ENCODE results near the gene PROKR1. TPM values are rescaled to one million over a fixed set of nuclear protein-coding genes. Genes with fewer than 3 reads are reported as not detected.

PROKR1 gene
- total and polyA plus RNA-seq, 10 donors = 0.02 to 0.09 (median 0.03) TPM; not detected in 7

GRCh38 chr2:68662466-68662865 lies 19.1 kb downstream of the PROKR1 start:
- Histone ChIP-seq H3K36me3 (no peaks in the 10 kb centered on the region), H3K9me3 (peaks cover 0 to 6% (median 2%) of the 10 kb centered on the region in 8 donors), H3K27ac (no peak overlapping the region), H3K4me3 (no peak overlapping the region), H3K4me1 (peaks cover 0 to 10% (median 0%) of the 10 kb centered on the region in 6 donors), H3K27me3 (replicated peaks in 1 of 7) (peaks cover 0 to 3% (median 0%) of the 10 kb centered on the region in 7 donors)
- WGBS, 5 donors = 32 to 53% (median 41%) methylated on average over 2 of the region's 2 CpGs
- TF ChIP-seq POLR2AphosphoS5 (IDR thresholded peaks at IDR 0.05) = no peak
- TF ChIP-seq, protein P1, sequence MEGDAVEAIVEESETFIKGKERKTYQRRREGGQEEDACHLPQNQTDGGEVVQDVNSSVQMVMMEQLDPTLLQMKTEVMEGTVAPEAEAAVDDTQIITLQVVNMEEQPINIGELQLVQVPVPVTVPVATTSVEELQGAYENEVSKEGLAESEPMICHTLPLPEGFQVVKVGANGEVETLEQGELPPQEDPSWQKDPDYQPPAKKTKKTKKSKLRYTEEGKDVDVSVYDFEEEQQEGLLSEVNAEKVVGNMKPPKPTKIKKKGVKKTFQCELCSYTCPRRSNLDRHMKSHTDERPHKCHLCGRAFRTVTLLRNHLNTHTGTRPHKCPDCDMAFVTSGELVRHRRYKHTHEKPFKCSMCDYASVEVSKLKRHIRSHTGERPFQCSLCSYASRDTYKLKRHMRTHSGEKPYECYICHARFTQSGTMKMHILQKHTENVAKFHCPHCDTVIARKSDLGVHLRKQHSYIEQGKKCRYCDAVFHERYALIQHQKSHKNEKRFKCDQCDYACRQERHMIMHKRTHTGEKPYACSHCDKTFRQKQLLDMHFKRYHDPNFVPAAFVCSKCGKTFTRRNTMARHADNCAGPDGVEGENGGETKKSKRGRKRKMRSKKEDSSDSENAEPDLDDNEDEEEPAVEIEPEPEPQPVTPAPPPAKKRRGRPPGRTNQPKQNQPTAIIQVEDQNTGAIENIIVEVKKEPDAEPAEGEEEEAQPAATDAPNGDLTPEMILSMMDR (IDR thresholded peaks at IDR 0.05 in 8 of 11, conservative IDR thresholded peaks at IDR 0.05 in 3 of 11) = no peak
- no peak for TF ChIP-seq POLR2A (IDR thresholded peaks at IDR 0.05)
- intact Hi-C loops (cut with DNase I; ENCODE audit: low total_unique reads) = no loop called here
- DNase-seq = no peak

DNA sequence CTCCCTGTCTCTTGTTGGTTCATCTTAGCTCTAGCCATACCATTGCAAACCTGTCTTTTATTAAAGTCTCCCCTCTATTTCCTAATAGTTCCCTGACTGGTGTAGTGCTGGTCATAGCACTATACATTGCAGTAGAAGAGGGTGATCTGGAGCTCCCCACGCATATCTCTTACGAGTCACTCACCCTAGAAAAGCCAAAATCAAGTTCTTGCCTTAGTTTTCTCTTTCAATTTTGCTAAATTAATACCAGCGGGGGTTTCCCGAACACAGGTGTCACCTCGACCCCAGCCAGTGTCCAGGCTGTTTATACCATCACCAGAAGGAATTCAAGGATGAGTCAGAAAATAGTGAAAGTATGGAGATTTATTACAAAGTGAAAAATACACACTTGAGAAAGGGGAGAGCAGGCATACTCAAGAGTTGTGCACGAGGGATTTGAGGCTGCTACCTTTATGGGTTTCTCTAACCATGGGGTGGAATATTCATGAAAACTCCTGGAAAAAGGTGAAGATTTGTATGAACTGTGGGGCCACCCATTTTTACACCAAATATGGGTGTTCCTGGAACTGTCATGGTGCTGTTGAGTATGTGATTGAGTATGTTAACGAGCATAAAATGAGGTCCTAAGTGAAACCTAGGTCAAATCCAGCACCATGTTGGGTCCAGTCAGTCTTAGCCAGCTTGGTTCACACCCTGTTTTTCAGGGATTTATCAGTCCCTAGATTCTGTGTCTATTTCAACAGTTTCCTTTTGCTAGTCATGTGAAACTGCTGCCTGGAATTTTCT lies 20.2 kb downstream of the PROKR1 start:
- no peak for TF ChIP-seq POLR2A (IDR thresholded peaks at IDR 0.05)
- TF ChIP-seq, protein P1 (IDR thresholded peaks at IDR 0.05 in 8 of 11, conservative IDR thresholded peaks at IDR 0.05 in 3 of 11) = no peak
- no peak for TF ChIP-seq POLR2AphosphoS5 (IDR thresholded peaks at IDR 0.05)
- no peak for DNase-seq
- H3K27ac ChIP-seq = no peak overlapping the region
- WGBS, 5 donors = 61 to 87% (median 77%) methylated on average over 7 of the region's 7 CpGs
- no peaks in the 10 kb centered on the region for H3K27me3 ChIP-seq (replicated peaks in 1 of 7)
- intact Hi-C loops (cut with DNase I; ENCODE audit: low total_unique reads) = no loop called here
- H3K9me3 ChIP-seq = peaks cover 0 to 8% (median 2%) of the 10 kb centered on the region in 8 donors
- no peaks in the 10 kb centered on the region for H3K36me3 ChIP-seq
- H3K4me3 ChIP-seq = no peak overlapping the region
- H3K4me1 ChIP-seq = peaks cover 0 to 10% (median 0%) of the 10 kb centered on the region in 6 donors

DNA sequence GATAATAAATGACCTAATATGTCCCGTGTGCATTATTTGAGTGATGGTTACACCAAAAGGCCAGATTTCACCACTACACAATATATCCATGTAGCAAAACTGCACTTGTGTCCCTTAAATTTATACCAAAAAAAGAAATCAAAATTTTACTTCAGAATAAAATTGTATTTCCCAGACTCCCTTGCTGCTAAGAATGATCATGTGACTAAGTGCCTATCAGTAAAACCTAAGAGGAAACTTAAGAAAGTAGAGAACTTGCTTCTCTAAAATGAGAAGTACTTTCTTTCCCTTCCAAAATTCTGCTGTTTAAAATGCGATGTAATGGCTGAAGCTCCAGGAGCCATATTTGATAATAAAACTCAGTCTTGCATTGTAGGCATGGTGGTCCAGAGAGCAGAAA lies 24.0 kb downstream of the PROKR1 start:
- Histone ChIP-seq H3K27me3 (replicated peaks in 1 of 7) (no peaks in the 10 kb centered on the region), H3K9me3 (peaks cover 0 to 9% (median 2%) of the 10 kb centered on the region in 8 donors), H3K4me1 (peaks cover 0 to 7% (median 0%) of the 10 kb centered on the region in 6 donors), H3K4me3 (no peak overlapping the region), H3K36me3 (no peaks in the 10 kb centered on the region), H3K27ac (no peak overlapping the region)
- DNase-seq = no peak
- 95 to 98% (median 96%) methylated on average over 2 of the region's 2 CpGs for WGBS, 5 donors
- intact Hi-C loops (cut with DNase I; ENCODE audit: low total_unique reads) = no loop called here
- TF ChIP-seq, protein P1 (IDR thresholded peaks at IDR 0.05 in 8 of 11, conservative IDR thresholded peaks at IDR 0.05 in 3 of 11) = no peak
- TF ChIP-seq POLR2A (IDR thresholded peaks at IDR 0.05) (no peak), POLR2AphosphoS5 (IDR thresholded peaks at IDR 0.05) (no peak)

GRCh38 chr2:68669651-68670050 lies 26.3 kb downstream of the PROKR1 start:
- Histone ChIP-seq H3K4me1 (no peaks in the 10 kb centered on the region), H3K27me3 (replicated peaks in 1 of 7) (no peaks in the 10 kb centered on the region), H3K9me3 (peaks cover 0 to 16% (median 3%) of the 10 kb centered on the region in 8 donors), H3K36me3 (no peaks in the 10 kb centered on the region), H3K27ac (no peak overlapping the region), H3K4me3 (no peak overlapping the region)
- TF ChIP-seq POLR2A (IDR thresholded peaks at IDR 0.05) = no peak
- TF ChIP-seq, protein P1 (IDR thresholded peaks at IDR 0.05 in 8 of 11, conservative IDR thresholded peaks at IDR 0.05 in 3 of 11) = no peak
- no peak for TF ChIP-seq POLR2AphosphoS5 (IDR thresholded peaks at IDR 0.05)
- intact Hi-C loops (cut with DNase I; ENCODE audit: low total_unique reads) = no loop called here
- 65 to 84% (median 78%) methylated on average over 3 of the region's 3 CpGs for WGBS, 5 donors
- no peak for DNase-seq

All from spleen (tissue), 11 donors.